Astrocyte of the spinal cord (primary cell): Measurements from ENCODE around the gene NEDD4L.

Experiments
- DNase-seq: peaks from one replicate; pipeline ENCODE4 v3.0.0; 2011; ENCODE audit warnings: low read depth, low spot score
- H3K4me3 ChIP-seq: 2 replicates; pipeline ENCODE4 v1.5.1; 2011; ENCODE audit warnings: low read depth, mild to moderate bottlenecking, low read length, moderate library complexity
- in situ Hi-C: cut with HindIII; loops from 2 replicates; pipeline ENCODE4 v1.10.0; 2017; ENCODE audit warnings: low sequenced_read_pairs
- TF ChIP-seq, protein P1 (sequence below): IDR thresholded peaks from 2 replicates; pipeline ENCODE4 v1.5.1; 2012; ENCODE audit warnings: low read depth, mild to moderate bottlenecking, low read length, inconsistent platforms

The NEDD4L gene

DNA sequence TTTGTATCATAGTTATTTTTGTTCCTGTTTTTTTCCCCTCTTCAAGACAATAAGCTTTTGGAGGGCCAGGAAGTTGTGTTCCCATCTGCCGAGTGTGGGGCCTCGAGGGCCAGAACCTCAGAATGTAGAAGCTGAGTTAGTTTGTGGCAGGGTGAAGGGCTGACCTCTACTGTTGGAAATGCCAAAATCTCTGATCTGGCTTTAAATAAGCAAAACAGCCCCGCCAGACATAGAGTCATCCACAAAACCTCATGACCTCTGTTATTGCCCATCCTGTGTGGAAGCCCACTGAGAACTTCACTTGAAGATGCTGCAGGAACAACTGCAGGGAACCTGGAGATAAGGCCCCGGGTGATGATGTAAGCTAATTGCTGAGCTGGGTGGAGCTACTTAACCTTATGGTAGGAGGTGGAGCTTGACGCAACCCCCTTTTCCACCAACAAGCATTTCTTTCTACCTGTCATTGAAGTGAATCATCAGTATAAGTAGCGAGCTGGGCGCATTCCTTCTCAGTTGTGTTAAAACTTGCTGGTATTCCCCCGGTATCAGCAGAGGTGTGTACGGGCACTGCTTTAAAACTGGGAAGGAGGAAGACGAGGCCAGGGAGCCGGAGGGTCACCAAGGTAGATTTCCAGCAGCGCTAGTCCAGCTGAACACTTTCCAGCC, 177.2 kb downstream of the NEDD4L start:
- H3K4me3 ChIP-seq, result peak overlapping the region; percentile 48
- TF ChIP-seq, protein P1, sequence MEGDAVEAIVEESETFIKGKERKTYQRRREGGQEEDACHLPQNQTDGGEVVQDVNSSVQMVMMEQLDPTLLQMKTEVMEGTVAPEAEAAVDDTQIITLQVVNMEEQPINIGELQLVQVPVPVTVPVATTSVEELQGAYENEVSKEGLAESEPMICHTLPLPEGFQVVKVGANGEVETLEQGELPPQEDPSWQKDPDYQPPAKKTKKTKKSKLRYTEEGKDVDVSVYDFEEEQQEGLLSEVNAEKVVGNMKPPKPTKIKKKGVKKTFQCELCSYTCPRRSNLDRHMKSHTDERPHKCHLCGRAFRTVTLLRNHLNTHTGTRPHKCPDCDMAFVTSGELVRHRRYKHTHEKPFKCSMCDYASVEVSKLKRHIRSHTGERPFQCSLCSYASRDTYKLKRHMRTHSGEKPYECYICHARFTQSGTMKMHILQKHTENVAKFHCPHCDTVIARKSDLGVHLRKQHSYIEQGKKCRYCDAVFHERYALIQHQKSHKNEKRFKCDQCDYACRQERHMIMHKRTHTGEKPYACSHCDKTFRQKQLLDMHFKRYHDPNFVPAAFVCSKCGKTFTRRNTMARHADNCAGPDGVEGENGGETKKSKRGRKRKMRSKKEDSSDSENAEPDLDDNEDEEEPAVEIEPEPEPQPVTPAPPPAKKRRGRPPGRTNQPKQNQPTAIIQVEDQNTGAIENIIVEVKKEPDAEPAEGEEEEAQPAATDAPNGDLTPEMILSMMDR, result no peak
- in situ Hi-C loops, result no loop called here
- peak; percentile 87 for DNase-seq

DNA sequence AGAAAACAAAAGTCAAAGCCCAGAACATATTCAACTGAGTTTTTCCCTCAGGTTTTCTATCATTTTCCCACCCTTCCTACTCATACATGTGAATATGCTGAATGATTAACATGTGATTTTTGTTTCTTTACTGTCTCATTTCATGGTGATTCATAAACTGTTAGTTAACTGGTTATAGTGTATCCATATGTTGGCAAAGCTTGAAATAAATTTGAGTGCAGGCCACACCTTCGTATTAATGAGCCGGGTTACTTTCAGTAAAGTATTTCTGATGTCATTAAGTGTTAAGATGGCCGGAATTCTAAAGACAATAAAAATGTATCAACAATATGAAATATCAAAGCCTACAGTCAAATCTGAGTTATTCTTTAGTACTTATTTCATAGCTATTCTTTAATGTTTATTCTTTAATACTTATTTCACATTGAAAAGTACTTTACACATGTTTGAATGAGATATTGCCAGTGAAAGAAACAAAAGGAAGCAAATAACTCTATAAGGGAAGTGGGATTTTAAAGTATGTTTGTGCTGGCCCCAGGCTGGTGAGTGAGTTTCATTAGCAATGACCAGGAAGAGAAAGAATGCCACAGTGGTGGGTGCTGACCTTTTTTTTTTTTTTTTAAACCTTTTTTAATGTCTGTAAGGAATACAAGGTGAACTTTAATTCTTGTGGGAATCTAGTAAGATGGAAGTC, 178.6 kb downstream of the NEDD4L start:
- DNase-seq, result peak; percentile 59
- in situ Hi-C loops, result no loop called here
- TF ChIP-seq, protein P1, result no peak
- H3K4me3 ChIP-seq, result peak overlapping the region; percentile 48

DNA sequence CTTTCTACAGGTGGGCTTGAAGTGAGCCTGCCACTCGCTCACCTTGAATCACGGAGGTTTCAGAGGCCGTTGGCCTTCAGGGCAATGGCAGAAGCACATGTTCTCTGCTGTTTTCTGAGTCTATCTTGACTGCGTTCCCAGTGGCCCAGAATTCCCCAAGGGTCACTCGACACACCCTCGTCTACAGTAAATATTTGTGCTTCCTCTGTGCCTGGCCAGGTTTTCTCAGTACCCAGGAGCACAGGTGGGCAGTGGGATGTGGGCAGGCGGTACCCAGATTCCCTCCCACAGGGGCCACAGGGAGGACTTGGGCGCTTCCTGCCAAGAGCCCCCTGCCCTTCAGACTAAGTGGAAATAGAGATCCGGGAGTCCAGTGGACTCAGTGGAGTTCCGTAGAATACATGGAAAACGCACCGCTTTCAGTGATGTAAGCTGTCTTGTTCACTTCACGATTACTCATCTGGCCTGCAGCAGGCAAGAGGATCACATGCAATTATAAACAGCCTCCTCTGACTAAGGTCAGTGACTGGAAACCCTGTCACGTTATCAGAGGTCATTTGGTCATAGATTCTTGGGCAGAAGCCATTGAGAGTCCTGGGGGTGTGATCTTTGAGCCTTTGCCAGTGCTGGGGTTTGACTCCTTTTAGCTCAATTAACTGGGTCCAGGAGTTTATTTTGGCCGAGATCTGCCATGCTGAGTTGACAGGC, 179.8 kb downstream of the NEDD4L start:
- in situ Hi-C loops, result no loop called here
- TF ChIP-seq, protein P1, result no peak
- DNase-seq, result peak; percentile 81
- peak overlapping the region; percentile 48 for H3K4me3 ChIP-seq

DNA sequence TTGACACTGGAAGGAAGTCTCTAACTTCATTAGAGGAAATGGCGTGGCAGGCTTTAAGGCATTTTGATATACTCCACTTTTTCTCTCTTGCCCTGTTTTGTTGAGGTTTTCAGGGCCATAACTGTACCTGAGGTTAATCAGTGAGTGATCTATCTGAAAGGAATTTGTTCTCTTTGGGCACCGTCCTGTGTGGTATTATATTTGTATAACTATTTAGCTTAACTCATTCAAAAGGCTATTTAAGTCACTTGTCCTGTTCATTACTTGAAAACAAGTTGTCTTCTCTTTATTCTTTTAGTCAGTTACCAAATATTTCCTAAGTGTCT, 180.4 kb downstream of the NEDD4L start:
- in situ Hi-C loops, result no loop called here
- no peak for DNase-seq
- TF ChIP-seq, protein P1, result no peak
- peak overlapping the region; percentile 48 for H3K4me3 ChIP-seq

DNA sequence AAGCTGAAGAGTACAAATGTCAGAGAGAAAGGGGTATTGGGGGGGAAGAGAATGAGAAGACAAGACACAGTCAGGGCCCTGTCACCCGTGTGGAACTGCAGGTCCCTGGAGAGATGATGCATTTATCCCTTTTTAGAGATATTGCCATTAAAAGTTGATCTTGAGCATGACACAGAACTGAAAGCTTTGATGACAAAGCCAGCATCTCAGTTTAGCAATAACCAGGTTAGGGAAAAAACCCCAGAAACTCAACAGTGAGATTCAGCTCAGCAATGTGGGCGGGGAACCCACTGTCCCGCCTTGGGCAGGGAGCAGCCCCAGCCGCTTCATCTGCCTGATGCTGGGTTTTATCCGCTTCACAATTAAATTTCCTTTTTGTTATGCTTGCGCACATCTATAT, 181.1 kb downstream of the NEDD4L start:
- no peak overlapping the region for H3K4me3 ChIP-seq
- TF ChIP-seq, protein P1, result no peak
- no peak for DNase-seq
- in situ Hi-C loops, result no loop called here

DNA sequence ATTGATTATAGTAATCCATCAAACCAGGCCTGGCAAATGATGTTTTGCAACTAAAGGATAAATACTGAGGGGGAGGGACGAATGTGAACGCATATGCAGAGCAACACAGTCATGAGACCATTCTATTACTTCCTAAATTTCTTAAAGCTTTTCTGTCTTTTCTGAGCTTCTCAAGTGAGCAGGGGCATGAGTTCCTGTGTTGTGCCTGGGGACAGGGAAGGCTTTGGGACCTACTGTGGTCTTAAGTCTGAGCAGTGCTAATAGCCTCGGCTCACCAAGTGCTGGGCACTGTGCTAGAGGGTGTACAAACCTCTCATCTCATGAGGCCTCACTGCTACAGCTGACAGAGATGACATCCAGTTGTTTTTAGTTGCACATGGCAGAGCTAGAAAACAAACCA, 182.4 kb downstream of the NEDD4L start:
- DNase-seq, result no peak
- no peak overlapping the region for H3K4me3 ChIP-seq
- in situ Hi-C loops, result no loop called here
- TF ChIP-seq, protein P1, result no peak
